Transverse colon (tissue), 4 donors: Measurements from ENCODE around the gene TARS2. TPM values are rescaled to one million over a fixed set of nuclear protein-coding genes. Genes with fewer than 3 reads are reported as not detected.

ENCODE experiments used
- DNase-seq: peaks from one replicate; pipeline ENCODE4 v3.0.0-alpha.2; 2019
- H3K27ac ChIP-seq, 4 donors: fragments of 200-600 bp; sonication (generic); 2 replicates each; pipeline ENCODE4 v1.5.1; 2016 to 2018; ENCODE audit warnings: inconsistent platforms in 4 of 4
- H3K27me3 ChIP-seq: fragments of 200-600 bp; sonication (generic); 2 replicates; pipeline ENCODE4 v1.5.1; 2017; ENCODE audit warnings: inconsistent platforms
- H3K36me3 ChIP-seq, 4 donors: fragments of 200-600 bp; sonication (generic); 2 replicates each; pipeline ENCODE4 v1.5.1; 2017 to 2019; ENCODE audit warnings: inconsistent platforms in 4 of 4
- H3K4me1 ChIP-seq, 4 donors: fragments of 200-600 bp; sonication (generic); 2 replicates each; pipeline ENCODE4 v1.5.1; 2017 to 2020; ENCODE audit warnings: inconsistent platforms in 4 of 4
- H3K4me3 ChIP-seq, 4 donors: fragments of 200-600 bp; sonication (generic); 1 replicate in 1 of 4; 2 replicates in 3 of 4; pipeline versions ENCODE4 v1.5.1 to v1.6.1; 2017 to 2019; ENCODE audit warnings: inconsistent platforms in 4 of 4
- H3K9me3 ChIP-seq, 2 donors: fragments of 200-600 bp; sonication (generic); 2 replicates each; pipeline ENCODE4 v1.5.1; 2017 to 2019; ENCODE audit warnings: inconsistent platforms in 2 of 2
- EP300 ChIP-seq: sonication (generic); formaldehyde crosslinking; IDR thresholded peaks from one replicate; pipeline ENCODE4 v1.6.1; 2017; ENCODE audit warnings: antibody characterized with exemption, low read depth
- POLR2A ChIP-seq: fragments of 450-650 bp; IDR thresholded peaks from one replicate; pipeline ENCODE4 v1.6.1; 2016; ENCODE audit warnings: antibody characterized with exemption, mild to moderate bottlenecking, moderate library complexity
- POLR2AphosphoS5 ChIP-seq, 3 donors: sonication (generic); formaldehyde crosslinking; IDR thresholded peaks; one replicate each; pipeline ENCODE4 v1.6.1; 2016; ENCODE audit warnings: antibody characterized with exemption in 3 of 3
- WGBS, 2 donors: methylation state at CpG; one replicate each; pipeline ENCODE4 v1.1.5; 2018; ENCODE audit warnings: low coverage in 1 of 2; 5-methylcytosine and 5-hydroxymethylcytosine counted together
- in situ Hi-C, 4 donors: fragments of 200-750 bp; cut with MboI; loops; one replicate each; pipeline versions ENCODE4 v1.15.0 to v1.15.1; 2017; ENCODE audit warnings: low sequenced_read_pairs in 3 of 4, low pct_ligation_motif_present in 1 of 4, low pct_unique_long_range_greater_than_20kb in 1 of 4
- intact Hi-C: fragments of 100-400 bp; cut with DNase I; formaldehyde crosslinking; loops from one replicate; pipeline ENCODE4 v1.15.1; 2023; ENCODE audit warnings: low total_unique reads
- total RNA-seq, 4 donors: library from RNA; depleted of rRNA; stranded (reverse); fragments of >200 nt; gene quantifications; one replicate each; pipeline ENCODE4 v1.1.0, GENCODE V29; 2016
- TF ChIP-seq, protein P1 (sequence below), 5 experiments: fragments of 200-600 bp in 3 of 5; fragments of 450-650 bp in 2 of 5; sonication (generic) in 3 of 5; IDR thresholded peaks; 1 replicate in 2 of 5; 2 replicates in 3 of 5; pipeline ENCODE4 v1.5.1; 2016 to 2017; ENCODE audit warnings: antibody characterized with exemption in 5 of 5, inconsistent platforms in 3 of 5, mild to moderate bottlenecking in 2 of 5, moderate library complexity in 1 of 5

TARS2 gene
- total RNA-seq, 4 donors from 2014 or later, result 2.8 to 22.7 (median 9.0) TPM

- Histone ChIP-seq H3K27ac (no peak overlapping the region), H3K4me3 (no peak overlapping the region), H3K4me1 (peaks cover 0 to 13% (median 9%) of the 10 kb centered on the region in 4 donors), H3K27me3 (no peaks in the 10 kb centered on the region), H3K36me3 (peaks cover 0 to 4% (median 2%) of the 10 kb centered on the region in 4 donors), H3K9me3 (no peaks in the 10 kb centered on the region)
- in situ Hi-C loops, result no loop called here
- intact Hi-C loops, result no loop called here
- DNase-seq, result no peak
- 50 to 57% methylated on average over 4 of the region's 4 CpGs for WGBS, 2 donors
- no peak for TF ChIP-seq POLR2A
- TF ChIP-seq, protein P1, sequence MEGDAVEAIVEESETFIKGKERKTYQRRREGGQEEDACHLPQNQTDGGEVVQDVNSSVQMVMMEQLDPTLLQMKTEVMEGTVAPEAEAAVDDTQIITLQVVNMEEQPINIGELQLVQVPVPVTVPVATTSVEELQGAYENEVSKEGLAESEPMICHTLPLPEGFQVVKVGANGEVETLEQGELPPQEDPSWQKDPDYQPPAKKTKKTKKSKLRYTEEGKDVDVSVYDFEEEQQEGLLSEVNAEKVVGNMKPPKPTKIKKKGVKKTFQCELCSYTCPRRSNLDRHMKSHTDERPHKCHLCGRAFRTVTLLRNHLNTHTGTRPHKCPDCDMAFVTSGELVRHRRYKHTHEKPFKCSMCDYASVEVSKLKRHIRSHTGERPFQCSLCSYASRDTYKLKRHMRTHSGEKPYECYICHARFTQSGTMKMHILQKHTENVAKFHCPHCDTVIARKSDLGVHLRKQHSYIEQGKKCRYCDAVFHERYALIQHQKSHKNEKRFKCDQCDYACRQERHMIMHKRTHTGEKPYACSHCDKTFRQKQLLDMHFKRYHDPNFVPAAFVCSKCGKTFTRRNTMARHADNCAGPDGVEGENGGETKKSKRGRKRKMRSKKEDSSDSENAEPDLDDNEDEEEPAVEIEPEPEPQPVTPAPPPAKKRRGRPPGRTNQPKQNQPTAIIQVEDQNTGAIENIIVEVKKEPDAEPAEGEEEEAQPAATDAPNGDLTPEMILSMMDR (IDR thresholded peaks at IDR 0.05), result no peak
Observed at GRCh38 chr1:150477733-150478132, 9.5 kb upstream of the TARS2 start.

- TF ChIP-seq, protein P1 (IDR thresholded peaks at IDR 0.05), result no peak
- TF ChIP-seq EP300, result no peak
- TF ChIP-seq POLR2AphosphoS5 (IDR thresholded peaks at IDR 0.05), result no peak
- no peak for TF ChIP-seq POLR2A
- in situ Hi-C loops, result no loop called here
- intact Hi-C loops, result no loop called here
- Histone ChIP-seq H3K27me3 (no peaks in the 10 kb centered on the region), H3K9me3 (no peaks in the 10 kb centered on the region), H3K4me1 (peaks cover 0 to 13% (median 9%) of the 10 kb centered on the region in 4 donors), H3K36me3 (no peaks in the 10 kb centered on the region), H3K27ac (no peak overlapping the region), H3K4me3 (no peak overlapping the region)
- no peak for DNase-seq
- WGBS, 2 donors, result 41 to 59% methylated on average over 4 of the region's 4 CpGs
Observed at GRCh38 chr1:150479370-150479769, 7.8 kb upstream of the TARS2 start.

DNA sequence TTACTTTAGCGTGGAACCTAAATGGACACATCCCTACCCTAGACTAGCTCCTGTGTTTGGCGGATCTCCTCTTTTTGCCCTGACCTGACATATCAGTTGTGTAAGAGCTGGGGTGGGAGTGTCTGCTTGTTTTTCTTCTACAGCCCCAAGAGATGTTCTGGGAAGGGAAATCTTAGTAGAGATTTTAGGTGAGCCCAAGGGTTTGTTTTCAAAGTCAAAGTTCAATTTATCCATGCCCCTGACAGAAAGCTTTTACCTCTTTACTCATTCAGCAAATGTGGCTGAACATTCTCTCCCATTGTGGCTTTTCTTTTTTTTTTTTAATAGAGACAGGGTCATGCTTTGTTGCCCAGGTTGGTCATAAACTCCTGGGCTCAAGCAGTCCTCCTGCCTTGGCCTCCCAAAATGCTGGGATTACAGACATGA, 7.3 kb upstream of the TARS2 start:
- Histone ChIP-seq H3K9me3 (no peaks in the 10 kb centered on the region), H3K4me1 (peaks cover 0 to 13% (median 9%) of the 10 kb centered on the region in 4 donors), H3K4me3 (no peak overlapping the region), H3K27ac (no peak overlapping the region), H3K27me3 (no peaks in the 10 kb centered on the region), H3K36me3 (no peaks in the 10 kb centered on the region)
- intact Hi-C loops (loop anchor here (10.0 kb wide), 1 partner anchor 55 kb away; no protein-coding TSS in a partner anchor), in situ Hi-C loops (loop anchor here in 1 of 4 donors (10.0 kb wide), 1 partner anchor 55 kb away; no protein-coding TSS in a partner anchor)
- 48 to 51% methylated on average over 2 of the region's 2 CpGs for WGBS, 2 donors
- no peak for DNase-seq
- no peak for TF ChIP-seq EP300
- TF ChIP-seq, protein P1 (IDR thresholded peaks at IDR 0.05), result no peak
- TF ChIP-seq POLR2A, result no peak
- no peak for TF ChIP-seq POLR2AphosphoS5 (IDR thresholded peaks at IDR 0.05)

GRCh38 chr1:150484431-150484830, 2.8 kb upstream of the TARS2 start:
- TF ChIP-seq EP300 (no peak), POLR2AphosphoS5 (IDR thresholded peaks at IDR 0.05) (no peak), POLR2A (no peak)
- TF ChIP-seq, protein P1 (IDR thresholded peaks at IDR 0.05), result no peak
- Histone ChIP-seq H3K4me1 (peaks cover 0 to 8% (median 4%) of the 10 kb centered on the region in 4 donors), H3K36me3 (no peaks in the 10 kb centered on the region), H3K27ac (no peak overlapping the region), H3K27me3 (no peaks in the 10 kb centered on the region), H3K9me3 (no peaks in the 10 kb centered on the region), H3K4me3 (no peak overlapping the region)
- DNase-seq, result no peak
- 85 to 87% methylated on average over 4 to 5 of the region's 5 CpGs for WGBS, 2 donors
- intact Hi-C loops (loop anchor here (10.0 kb wide), 1 partner anchor 50 kb away; no protein-coding TSS in a partner anchor), in situ Hi-C loops (loop anchor here in 1 of 4 donors (10.0 kb wide), 1 partner anchor 50 kb away; no protein-coding TSS in a partner anchor)
